GM10248 (cell line): ENCODE results near the gene MYBPC2.

Experiments
- CTCF ChIA-PET: fragments of 300-600 bp; sonication (Branson Sonifier 250); formaldehyde crosslinking; extraction: SDS; loops from one replicate; lab custom pipeline; 2021; ENCODE audit warnings: antibody characterized with exemption; lab: Yijun Ruan, JAX
- POLR2A ChIA-PET: fragments of 350-650 bp; sonication (Branson Sonifier 250); formaldehyde crosslinking; extraction: SDS; loops from one replicate; lab custom pipeline; 2020; ENCODE audit warnings: antibody characterized with exemption; lab: Yijun Ruan, JAX
- DNase-seq: peaks from one replicate; pipeline ENCODE4 v3.0.0; 2012; ENCODE audit errors: extremely low spot score
- TF ChIP-seq, protein P1 (sequence below): IDR thresholded peaks from 2 replicates; pipeline ENCODE4 v1.5.1; 2012; ENCODE audit warnings: mild to moderate bottlenecking, low read depth; ENCODE audit errors: extremely low read depth, missing control alignments, control extremely low read depth

MYBPC2 gene

DNA sequence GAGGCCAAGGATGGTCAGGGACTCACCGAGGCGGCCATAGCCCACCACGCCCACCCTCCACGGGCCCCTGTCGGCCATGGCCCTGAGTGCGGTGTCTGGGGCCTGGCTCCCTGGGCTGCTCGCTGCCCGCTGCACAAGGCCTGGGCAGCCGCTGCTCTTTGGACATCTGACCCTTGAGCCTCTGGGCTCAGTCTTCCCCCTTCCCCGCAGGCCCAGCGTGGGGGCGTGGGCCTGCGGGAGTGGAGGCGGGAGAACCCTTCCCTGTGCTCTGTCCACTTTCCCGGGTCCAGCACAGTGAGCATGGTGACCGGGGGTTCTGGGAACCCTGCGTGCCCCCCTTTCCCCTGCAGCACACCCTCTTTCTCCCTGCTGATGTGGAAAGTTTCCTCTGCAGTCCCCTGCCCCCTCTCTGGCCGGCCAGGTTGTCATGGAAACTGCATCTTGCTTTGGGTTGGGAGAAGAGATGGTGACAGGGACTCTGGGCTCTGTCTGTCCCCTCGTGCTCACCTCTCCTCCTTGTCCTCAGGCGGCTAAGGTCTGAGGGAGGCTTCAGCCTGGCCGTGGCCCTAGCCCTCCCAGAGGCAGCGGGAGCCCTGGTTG lies 81.2 kb downstream of the MYBPC2 start, which contains the start of gene ASPDH:
Gene ASPDH (minus strand): TSS at position 168 of the 600 bp plus-strand sequence. CDS start 90 bp downstream, at position 78.
- POLR2A ChIA-PET, result no interaction called here
- TF ChIP-seq, protein P1, sequence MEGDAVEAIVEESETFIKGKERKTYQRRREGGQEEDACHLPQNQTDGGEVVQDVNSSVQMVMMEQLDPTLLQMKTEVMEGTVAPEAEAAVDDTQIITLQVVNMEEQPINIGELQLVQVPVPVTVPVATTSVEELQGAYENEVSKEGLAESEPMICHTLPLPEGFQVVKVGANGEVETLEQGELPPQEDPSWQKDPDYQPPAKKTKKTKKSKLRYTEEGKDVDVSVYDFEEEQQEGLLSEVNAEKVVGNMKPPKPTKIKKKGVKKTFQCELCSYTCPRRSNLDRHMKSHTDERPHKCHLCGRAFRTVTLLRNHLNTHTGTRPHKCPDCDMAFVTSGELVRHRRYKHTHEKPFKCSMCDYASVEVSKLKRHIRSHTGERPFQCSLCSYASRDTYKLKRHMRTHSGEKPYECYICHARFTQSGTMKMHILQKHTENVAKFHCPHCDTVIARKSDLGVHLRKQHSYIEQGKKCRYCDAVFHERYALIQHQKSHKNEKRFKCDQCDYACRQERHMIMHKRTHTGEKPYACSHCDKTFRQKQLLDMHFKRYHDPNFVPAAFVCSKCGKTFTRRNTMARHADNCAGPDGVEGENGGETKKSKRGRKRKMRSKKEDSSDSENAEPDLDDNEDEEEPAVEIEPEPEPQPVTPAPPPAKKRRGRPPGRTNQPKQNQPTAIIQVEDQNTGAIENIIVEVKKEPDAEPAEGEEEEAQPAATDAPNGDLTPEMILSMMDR, result no peak
- no peak for DNase-seq
- CTCF ChIA-PET, result interaction anchor here (1.4 kb wide), 1 partner anchor 42 kb away, joined by 3 read pairs; no protein-coding TSS in a partner anchor

DNA sequence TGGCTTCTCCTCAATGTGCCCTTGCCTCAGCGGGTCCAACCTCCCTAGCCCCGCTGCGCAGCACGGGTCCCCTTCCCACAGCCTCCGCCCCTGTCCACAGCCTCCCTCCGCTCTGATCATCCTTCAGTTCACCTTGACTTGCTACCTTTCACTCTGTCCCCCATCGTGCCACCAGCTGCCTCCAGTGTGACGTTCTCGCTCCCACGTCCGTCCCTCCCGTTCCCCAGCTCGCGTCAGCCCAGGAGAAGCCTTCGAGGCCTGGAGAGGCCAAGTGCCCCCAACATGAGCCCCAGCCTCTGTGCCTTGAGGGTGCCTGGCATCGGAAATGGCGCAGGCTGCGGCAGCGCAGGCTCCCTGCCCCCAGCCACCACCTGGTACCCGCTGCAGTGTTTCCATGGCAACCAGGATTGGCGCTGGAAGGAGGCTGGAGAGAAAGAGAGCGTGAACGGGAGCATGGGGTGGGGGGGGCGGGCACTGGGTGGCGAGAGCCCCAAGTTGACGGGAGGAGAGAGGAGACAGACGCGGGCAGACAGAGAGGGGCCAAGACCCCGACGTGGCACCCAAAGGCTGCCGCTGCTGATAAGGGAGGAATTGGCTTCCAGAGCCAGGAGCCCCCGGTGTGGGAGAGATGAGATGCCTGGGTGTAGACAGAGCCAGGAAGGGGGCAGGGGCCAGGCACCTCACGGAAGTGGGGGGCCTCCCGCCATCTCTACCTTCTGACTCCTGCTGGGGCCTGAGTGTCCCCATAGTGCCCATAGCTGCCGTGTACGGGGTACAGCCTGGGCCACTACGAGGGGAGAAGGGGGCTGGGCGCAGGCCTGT lies 81.9 kb downstream of the MYBPC2 start:
- POLR2A ChIA-PET, result no interaction called here
- TF ChIP-seq, protein P1, result no peak
- CTCF ChIA-PET, result interaction anchor here (1.4 to 2.5 kb wide), 2 partner anchors 23 to 42 kb away, joined by 3 to 9 read pairs; no protein-coding TSS in a partner anchor
- no peak for DNase-seq

DNA sequence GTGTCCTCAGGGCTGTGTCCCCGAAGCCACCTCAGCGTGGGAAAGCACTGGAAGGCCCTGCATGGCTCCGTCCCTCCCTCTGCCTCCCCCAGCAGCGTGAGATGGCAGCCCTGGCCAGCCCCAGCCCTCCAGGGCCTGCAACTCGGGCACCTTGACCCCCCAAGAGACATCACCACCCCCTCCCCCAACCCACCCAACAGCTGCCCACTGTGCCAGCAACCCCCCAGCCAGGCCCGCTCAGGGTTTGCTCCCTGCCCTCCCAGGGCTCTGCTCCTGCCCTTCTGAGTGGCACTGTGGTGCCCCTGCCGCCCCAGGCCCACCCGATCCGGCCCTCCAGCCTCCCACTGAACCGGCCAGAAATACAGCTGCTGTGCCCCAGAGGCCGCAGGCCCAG lies 82.5 kb downstream of the MYBPC2 start:
- TF ChIP-seq, protein P1, result no peak
- CTCF ChIA-PET, result interaction anchor here (1.4 to 2.5 kb wide), 2 partner anchors 22 to 41 kb away, joined by 3 to 9 read pairs; no protein-coding TSS in a partner anchor
- no peak for DNase-seq
- POLR2A ChIA-PET, result no interaction called here
